ENCODE results near the gene PDYN.

PDYN gene

GRCh38 chr20:1992359-1993110 lies 1.3 kb downstream of the PDYN start:
- no peak for DNase-seq

- DNase-seq: no peak
These were observed 6.0 kb downstream of the PDYN start for GRCh38 chr20:1987826-1988225.

- DNase-seq: no peak
These were observed 10.6 kb downstream of the PDYN start for GRCh38 chr20:1983301-1983700.

DNA sequence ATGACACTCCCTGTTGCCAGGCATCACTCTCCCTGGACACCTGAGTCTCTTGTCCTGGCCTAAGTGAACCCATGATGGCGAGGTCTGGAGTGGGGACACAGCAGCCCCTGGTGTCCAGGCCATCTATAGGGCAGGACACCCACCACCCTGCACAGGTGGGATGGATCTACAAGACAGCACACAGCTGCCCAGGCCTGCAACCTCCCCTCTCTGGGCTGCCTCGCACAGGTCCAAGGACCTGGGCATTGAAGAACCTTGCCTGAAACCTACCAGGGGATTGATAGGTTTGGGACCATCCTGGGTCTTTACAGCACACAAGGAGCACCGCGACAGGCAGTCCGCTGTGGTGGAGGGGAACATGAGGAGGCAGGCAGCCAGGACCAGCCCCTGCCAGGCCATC lies 11.2 kb downstream of the PDYN start:
- no peak for DNase-seq

DNA sequence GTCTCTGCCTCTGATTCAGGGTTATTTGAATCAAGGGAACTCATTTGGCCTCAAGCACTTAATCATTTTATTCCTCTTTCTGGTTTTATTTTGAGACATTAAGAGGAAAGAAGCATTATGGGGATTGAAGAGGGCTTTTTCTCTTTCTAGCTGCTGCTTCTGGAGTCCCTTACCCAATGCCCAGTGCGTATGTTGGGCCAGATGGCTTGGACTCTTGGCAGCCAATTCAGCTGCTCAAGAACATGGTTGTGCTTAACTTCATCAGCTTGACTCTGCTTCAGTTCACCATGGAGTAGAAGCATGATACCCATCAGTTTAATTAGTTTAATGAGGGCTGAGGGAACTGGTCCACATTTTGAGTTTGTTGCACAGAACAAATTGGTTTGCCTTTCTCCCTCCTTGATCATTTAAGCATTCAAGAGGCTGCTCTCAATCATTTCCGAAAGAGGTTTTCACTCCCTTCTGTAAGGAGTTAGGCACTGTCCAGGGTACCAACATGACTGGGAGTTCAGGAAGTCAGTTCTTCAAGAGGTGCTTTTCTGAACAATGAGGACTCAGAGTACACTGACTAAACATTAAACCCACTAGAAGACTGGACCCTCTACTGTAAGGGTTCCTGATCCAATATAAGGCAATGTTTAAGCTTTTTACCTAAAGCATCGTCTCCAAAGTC lies 14.6 kb downstream of the PDYN start:
- no peak for DNase-seq

DNA sequence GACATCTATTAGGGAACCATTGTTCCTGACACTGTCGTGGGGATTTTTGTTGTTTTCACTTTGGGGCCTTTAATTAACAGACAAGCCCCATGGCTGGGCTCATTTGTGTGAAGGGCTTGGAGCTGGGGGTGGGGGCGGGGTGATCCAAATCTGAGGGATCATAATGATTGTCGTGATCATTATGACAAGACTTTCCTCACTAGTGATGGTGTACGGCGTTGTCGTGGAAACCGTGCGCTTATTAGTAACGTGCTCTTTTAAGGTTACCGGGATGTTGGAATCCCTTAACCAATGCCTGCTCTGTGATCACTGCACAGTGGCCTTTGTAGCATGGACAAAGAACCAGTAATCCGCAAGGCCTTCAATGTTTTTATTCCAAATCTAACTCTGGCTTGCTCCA lies 18.6 kb downstream of the PDYN start:
- DNase-seq: no peak

DNA sequence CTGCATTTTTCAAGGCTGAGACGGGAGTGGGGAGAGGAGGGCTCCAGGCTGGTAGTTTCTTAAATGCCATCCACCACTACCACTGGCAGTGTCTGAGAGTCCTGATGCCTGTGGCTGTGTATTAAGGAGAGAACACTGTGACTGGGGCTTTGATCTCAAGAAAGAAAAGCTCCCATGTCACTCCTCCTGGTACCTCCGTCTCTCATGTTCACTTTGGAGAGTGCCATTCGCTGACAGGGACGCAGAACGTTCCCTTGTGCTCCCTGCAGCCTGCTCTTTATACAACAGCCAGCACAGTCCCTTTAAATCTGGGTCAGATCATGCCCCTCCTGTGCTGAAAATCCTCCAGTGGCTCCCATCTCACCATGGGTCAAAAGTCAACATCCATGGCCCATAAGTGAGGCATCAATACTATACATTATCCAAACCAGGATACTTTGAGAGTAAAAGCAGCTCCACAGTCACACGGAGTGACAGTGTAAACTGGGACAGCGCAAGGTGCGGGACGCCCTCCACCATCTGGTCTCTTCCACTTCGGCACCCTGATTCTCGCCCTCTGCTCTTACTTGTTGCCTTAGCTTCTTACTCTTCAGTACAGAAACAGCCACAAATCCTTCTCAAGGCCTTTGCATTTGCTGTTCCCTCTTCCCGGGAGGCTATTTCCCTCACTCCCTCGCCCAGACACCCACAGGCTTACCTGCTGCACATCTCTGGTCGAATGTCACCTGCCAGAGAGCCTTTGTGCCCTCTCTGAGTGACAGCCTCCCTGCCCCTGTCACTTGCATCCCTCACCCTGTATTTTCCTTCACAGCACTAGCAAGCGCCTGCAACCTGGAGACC lies 20.0 kb downstream of the PDYN start:
- no peak for DNase-seq

DNA sequence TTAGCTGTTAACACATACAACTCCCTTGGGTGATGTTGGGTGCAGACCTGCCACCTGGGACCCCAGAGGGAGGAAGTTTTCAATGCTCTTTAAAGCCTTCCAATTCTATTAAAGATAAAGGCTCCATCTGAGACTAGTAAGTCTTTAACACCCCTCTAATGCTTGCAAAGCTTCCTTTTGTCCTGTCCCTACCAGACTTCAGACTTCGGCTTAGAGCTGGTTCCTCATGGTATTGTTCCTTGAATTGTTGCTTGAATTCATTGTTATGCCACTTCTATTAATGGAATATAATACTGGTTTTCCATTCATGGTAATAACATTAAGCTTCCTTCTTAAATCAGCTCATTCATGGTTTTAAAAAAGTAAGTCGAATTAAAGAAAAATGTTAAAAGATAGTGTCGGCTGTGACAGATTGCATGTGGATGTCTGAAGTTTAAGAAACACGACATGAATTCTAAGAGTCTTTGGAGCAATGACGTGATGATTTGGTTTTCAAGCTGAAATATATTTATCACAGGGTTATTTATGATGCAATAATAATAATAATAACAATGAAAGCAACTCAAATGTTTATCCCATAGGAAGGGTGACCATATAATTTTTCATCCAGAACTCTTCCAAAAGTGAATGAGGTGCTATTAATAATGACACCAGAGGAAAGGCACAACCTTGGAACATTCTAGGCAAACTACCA lies 21.8 kb downstream of the PDYN start:
- DNase-seq: no peak

GRCh38 chr20:1968964-1969363 lies 24.9 kb downstream of the PDYN start:
- no peak for DNase-seq

DNA sequence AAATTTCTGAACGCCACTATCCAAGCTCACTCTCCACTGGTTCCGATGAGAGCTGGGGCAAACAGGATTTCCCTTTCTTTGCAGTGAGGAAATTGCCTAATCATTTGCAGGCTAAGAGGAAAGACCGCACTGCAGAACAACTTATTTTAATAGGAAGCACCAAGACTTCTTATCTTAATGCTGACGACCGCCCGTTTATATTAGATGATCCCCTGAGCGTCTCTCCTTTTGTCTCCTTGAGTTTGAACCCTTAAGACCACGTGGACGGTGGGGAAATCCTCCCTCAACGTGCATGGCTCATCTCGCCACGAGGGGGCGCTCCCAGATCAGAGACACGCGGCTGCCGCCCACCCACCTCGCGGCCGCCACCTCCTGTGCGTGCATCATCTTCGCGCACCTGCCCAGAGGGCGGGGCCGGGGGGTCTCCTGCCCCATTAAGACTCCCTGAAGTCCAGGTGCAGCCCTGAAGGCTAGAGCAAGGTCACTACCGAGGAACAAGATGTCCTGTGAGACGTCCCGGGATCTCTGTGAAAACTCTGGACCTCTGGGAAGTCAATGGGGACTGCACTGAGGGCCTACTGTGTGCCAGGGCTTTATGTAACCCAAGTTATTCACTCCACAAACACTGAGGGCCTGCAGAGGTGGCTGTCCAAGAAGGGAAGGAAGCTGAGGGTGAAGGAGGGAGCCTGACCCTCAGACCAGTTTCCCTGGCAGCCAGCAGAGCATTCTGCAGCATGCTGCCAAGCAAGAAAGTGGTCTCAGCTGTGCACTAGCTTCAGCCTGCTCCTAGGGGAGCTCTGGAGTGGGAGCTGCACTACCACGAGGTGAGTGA lies 28.1 kb downstream of the PDYN start:
- no peak for DNase-seq

- no peak for DNase-seq
These were observed 29.0 kb downstream of the PDYN start for GRCh38 chr20:1964659-1965405.

- DNase-seq: no peak
These were observed 29.8 kb downstream of the PDYN start for GRCh38 chr20:1964061-1964460.

GRCh38 chr20:1961374-1961773 lies 32.5 kb downstream of the PDYN start:
- no peak for DNase-seq

GRCh38 chr20:1959156-1959555 lies 34.7 kb downstream of the PDYN start:
- DNase-seq: no peak

GRCh38 chr20:1958426-1958825 lies 35.4 kb downstream of the PDYN start:
- DNase-seq: no peak

- DNase-seq: no peak
These were observed 38.6 kb downstream of the PDYN start for GRCh38 chr20:1955217-1955616.

GRCh38 chr20:1953621-1954020 lies 40.2 kb downstream of the PDYN start:
- no peak for DNase-seq

DNA sequence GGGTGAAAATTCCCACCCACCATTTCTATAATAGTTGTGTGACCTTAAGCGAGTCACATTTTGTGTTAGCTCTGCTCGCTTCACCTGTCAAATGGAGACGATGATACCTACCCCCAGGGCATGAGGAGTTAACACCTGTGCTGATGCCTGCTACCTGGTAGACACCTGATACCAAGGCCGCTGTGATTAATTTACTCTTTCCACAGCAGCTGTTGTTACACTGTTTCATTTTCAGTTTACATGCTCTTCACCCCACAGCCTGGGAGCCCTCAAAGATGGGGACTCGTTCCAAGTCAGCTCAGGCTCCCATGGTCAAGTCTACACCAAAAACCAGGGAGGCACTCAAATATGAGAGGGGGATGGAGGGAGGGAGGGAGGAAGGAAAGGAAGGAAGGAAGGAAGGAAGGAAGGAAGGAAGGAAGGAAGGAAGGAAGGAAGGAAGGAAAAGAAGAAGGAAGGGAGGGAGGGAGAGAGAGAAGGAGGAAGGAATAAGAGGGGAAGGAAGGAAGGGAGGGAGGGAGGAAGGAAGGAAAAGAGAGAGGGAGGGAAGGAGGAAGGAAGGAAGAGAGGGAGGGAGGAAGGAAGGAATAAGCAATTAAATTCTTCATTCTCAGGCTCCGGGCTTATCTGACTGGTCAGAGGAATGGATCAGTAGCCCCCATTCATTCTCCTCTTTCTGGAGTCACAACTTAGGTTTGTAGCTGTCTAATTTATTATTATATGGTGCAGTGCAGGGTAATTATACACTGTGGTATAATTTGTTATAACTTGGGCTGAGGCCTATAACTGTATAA lies 40.9 kb downstream of the PDYN start:
- no peak for DNase-seq

- no peak for DNase-seq
These were observed 42.3 kb downstream of the PDYN start for GRCh38 chr20:1951436-1952115.

- no peak for DNase-seq
These were observed 43.0 kb downstream of the PDYN start for GRCh38 chr20:1950836-1951235.

Data from GOT3 (cell line).